Psoas muscle (tissue), 8 donors: Measurements from ENCODE around the gene THOC6. TPM values are rescaled to one million over a fixed set of nuclear protein-coding genes. Genes with fewer than 3 reads are reported as not detected.
"Not testable (repeated sequence)": the region's sequence is repeated elsewhere in the genome, so short reads cannot be mapped to it uniquely, and the experiment has no call there.

Source experiments
- ATAC-seq, 4 donors: fragments of 200-7000 bp; cut with Tn5 transposase; one replicate each; pipeline ENCODE4 v1.9.1; 2020; ENCODE audit warnings: moderate library complexity in 3 of 4, mild to moderate bottlenecking in 2 of 4
- DNase-seq, 2 donors: peaks; one replicate each; pipeline ENCODE4 v3.0.0-alpha.2; 2020
- H3K27ac ChIP-seq: fragments of 200-600 bp; one replicate; pipeline ENCODE4 v1.8.0; 2022
- H3K27me3 ChIP-seq, 3 donors: fragments of 200-600 bp in 1 of 3; one replicate each; pipeline versions ENCODE4 v1.6.1 to v1.8.0; 2013 to 2022; ENCODE audit warnings: low read length in 2 of 3, mild to moderate bottlenecking in 2 of 3, moderate library complexity in 1 of 3; ENCODE audit not compliant: insufficient read depth in 3 of 3
- H3K36me3 ChIP-seq, 2 donors: fragments of 200-600 bp in 1 of 2; one replicate each; pipeline versions ENCODE4 v1.6.1 to v1.8.0; 2013 to 2022; ENCODE audit warnings: low read depth in 1 of 2, mild to moderate bottlenecking in 1 of 2, moderate library complexity in 1 of 2; ENCODE audit not compliant: insufficient read depth in 1 of 2
- H3K4me1 ChIP-seq: fragments of 200-600 bp; one replicate; pipeline ENCODE4 v1.8.0; 2022
- H3K4me3 ChIP-seq: fragments of 200-600 bp; one replicate; pipeline ENCODE4 v1.8.0; 2022; ENCODE audit warnings: mild to moderate bottlenecking
- H3K9me3 ChIP-seq: fragments of 200-600 bp; one replicate; pipeline ENCODE4 v1.8.0; 2022
- CTCF ChIP-seq: fragments of 200-600 bp; IDR thresholded peaks from one replicate; pipeline ENCODE4 v1.8.0; 2022; ENCODE audit warnings: antibody characterized with exemption
- WGBS, 3 donors: extraction: QIAGEN DNeasy Blood & Tissue Kit; methylation state at CpG; one replicate each; pipeline versions ENCODE4 v1.1.6 to v1.1.7; 2013; 5-methylcytosine and 5-hydroxymethylcytosine counted together
- intact Hi-C, 2 donors: fragments of 100-400 bp; cut with DNase I; formaldehyde crosslinking; loops; one replicate each; pipeline versions ENCODE4 v1.11.0 to v1.14.2; 2022
- polyA plus RNA-seq, 3 donors: library from polyadenylated mRNA; stranded (reverse); fragments of 200-250 nt; gene quantifications; one replicate each; pipeline ENCODE4 v1.2.3, GENCODE V29; 2013
- total RNA-seq, 4 donors: library from RNA; stranded (reverse); fragmentation: NEBNext Ultra II Directional in 2 of 4; extraction: Animal tissue kit (Norgen Biotek cat#: 25700) in 2 of 4; gene quantifications; one replicate each; pipeline versions ENCODE4 v1.2.1 to v1.2.4, GENCODE V29; 2021 to 2023
- donor health status: healthy with polysubstance abuse.
- donor health status: DM: no; HTN: no; CAD: no; lungs with moderate emphysema.
- donor health status: Bipolar disorder and iron deficiency.
- donor health status: healthy.
- donor health status: DM: yes; HTN: yes; CAD: no.
- donor health status: DM: no; HTN: no; CAD: no.
- donor health status: DM: no; HTN: no; CAD: no.
- donor health status: DM: yes; HTN: yes; CAD: no.

The THOC6 gene
- total and polyA plus RNA-seq, 7 donors = 17.0 to 72.2 (median 26.9) TPM

- intact Hi-C loops = no loop called here
- DNase-seq = no peak
- ATAC-seq = no peak
- Histone ChIP-seq H3K27me3 (no peaks in the 10 kb centered on the region), H3K36me3 (peaks cover 0 to 13% of the 10 kb centered on the region in 2 donors), H3K27ac (no peak overlapping the region), H3K4me1 (peaks cover 20% of the 10 kb centered on the region), H3K4me3 (peak overlapping the region; percentile 73), H3K9me3 (no peaks in the 10 kb centered on the region)
- no peak for TF ChIP-seq CTCF
- 50 to 74% (median 52%) methylated on average over 4 of the region's 4 CpGs for WGBS, 3 donors
Observed at GRCh38 chr16:3068487-3068886, 44.7 kb downstream of the THOC6 start.

GRCh38 chr16:3069146-3069545 lies 45.3 kb downstream of the THOC6 start:
- intact Hi-C loops, H3K4me3 ChIP-seq, H3K9me3 ChIP-seq, ATAC-seq, H3K27ac ChIP-seq, H3K27me3 ChIP-seq, DNase-seq: not testable (repeated sequence)
- peaks cover 20% of the 10 kb centered on the region for H3K4me1 ChIP-seq
- H3K36me3 ChIP-seq = peaks cover 0 to 13% of the 10 kb centered on the region in 2 donors
- 83 to 87% (median 84%) methylated on average over 10 of the region's 11 CpGs for WGBS, 3 donors

GRCh38 chr16:3070608-3071111 lies 46.8 kb downstream of the THOC6 start:
- H3K4me3 ChIP-seq = no peak overlapping the region
- no peak for TF ChIP-seq CTCF
- 64 to 87% (median 68%) methylated on average over 9 of the region's 9 CpGs for whole genome bisulfite sequencing, 3 donors
- H3K9me3 ChIP-seq = no peaks in the 10 kb centered on the region
- H3K27me3 ChIP-seq = no peaks in the 10 kb centered on the region
- peaks cover 0 to 13% of the 10 kb centered on the region in 2 donors for H3K36me3 ChIP-seq
- intact Hi-C loops = no loop called here
- peaks cover 8% of the 10 kb centered on the region for H3K4me1 ChIP-seq
- no peak overlapping the region for H3K27ac ChIP-seq
- no peak for DNase-seq
- peak in 1 of 4 donors; percentile 27 for ATAC-seq

GRCh38 chr16:3071655-3072054 lies 47.8 kb downstream of the THOC6 start:
- H3K36me3 ChIP-seq = peaks cover 0 to 13% of the 10 kb centered on the region in 2 donors
- H3K4me1 ChIP-seq = peaks cover 8% of the 10 kb centered on the region
- peak in 1 of 4 donors; percentile 15 for ATAC-seq
- 81 to 84% (median 83%) methylated on average over 7 of the region's 7 CpGs for WGBS, 3 donors
- no peak overlapping the region for H3K4me3 ChIP-seq
- intact Hi-C loops = no loop called here
- no peak overlapping the region for H3K27ac ChIP-seq
- no peaks in the 10 kb centered on the region for H3K27me3 ChIP-seq
- TF ChIP-seq CTCF = no peak
- H3K9me3 ChIP-seq = no peaks in the 10 kb centered on the region
- DNase-seq = no peak

- intact Hi-C loops, H3K9me3 ChIP-seq, DNase-seq, H3K4me1 ChIP-seq, H3K27me3 ChIP-seq, H3K27ac ChIP-seq, H3K4me3 ChIP-seq: not testable (repeated sequence)
- 57 to 76% (median 69%) methylated on average over 3 of the region's 4 CpGs for WGBS, 3 donors
- ATAC-seq = peak in 1 of 4 donors; percentile 18
- peaks cover 0 to 13% of the 10 kb centered on the region in 2 donors for H3K36me3 ChIP-seq
Observed at GRCh38 chr16:3072148-3072547, 48.3 kb downstream of the THOC6 start.

- ATAC-seq, H3K4me1 ChIP-seq, H3K9me3 ChIP-seq, DNase-seq, H3K27ac ChIP-seq, H3K27me3 ChIP-seq, intact Hi-C loops, H3K4me3 ChIP-seq: not testable (repeated sequence)
- peaks cover 0 to 10% of the 10 kb centered on the region in 2 donors for H3K36me3 ChIP-seq
- WGBS, 3 donors = 20 to 68% (median 54%) methylated on average over 4 to 15 of the region's 18 CpGs
Observed at GRCh38 chr16:3072576-3073263, 48.9 kb downstream of the THOC6 start.
